ENCODE measurements around the gene MUC12.
A peak's percentile ranks its signal among the peaks of the same experiment; 100 is the strongest.

MUC12 gene

GRCh38 chr7:100944138-100944537, 25.2 kb upstream of the MUC12 start:
- Histone ChIP-seq H3K4me1 (ENCODE audit: insufficient read depth, low read length) (peaks cover 7% of the 10 kb centered on the region; the same call in 1 of the 2 replicates), H3K9me3 (ENCODE audit: insufficient read depth, low read depth, low read length) (peaks cover 4% of the 10 kb centered on the region), H3K4me3 (ENCODE audit: low read length) (no peak overlapping the region), H3K27me3 (ENCODE audit: insufficient read depth, low read length) (no peaks in the 10 kb centered on the region), H3K27ac (ENCODE audit: low read depth, low read length) (peak overlapping the region; percentile 63; the same call in 1 of the 2 replicates), H3K36me3 (ENCODE audit: insufficient read depth, low read length) (no peaks in the 10 kb centered on the region), H3K9ac (ENCODE audit: low read depth, low read length) (no peak overlapping the region)
- 90% methylated on average over 4 of the region's 4 CpGs for WGBS

DNA sequence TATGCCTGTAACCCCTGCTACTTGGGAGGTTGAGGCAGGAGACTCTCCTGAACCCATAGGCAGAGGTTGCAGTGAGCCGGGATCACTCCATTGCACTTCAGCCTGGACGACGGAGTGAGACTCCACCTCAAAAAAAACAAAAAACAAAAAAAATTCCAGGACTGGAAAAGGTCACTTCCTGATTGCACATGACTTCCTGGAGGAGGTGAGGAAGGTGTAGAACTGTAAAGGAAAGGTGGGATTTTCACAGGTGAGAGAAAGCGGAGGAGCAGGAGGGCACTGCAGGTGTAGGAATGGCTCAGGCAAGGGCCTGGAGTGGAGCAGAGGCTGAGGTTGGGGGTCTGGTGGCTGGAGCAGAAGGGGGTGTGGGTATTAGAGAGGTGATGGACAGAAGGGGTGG, 23.3 kb upstream of the MUC12 start:
- 95% methylated on average over 4 of the region's 4 CpGs for WGBS
- H3K4me1 ChIP-seq (ENCODE audit: insufficient read depth, low read length) = peaks cover 23% of the 10 kb centered on the region
- H3K27me3 ChIP-seq (ENCODE audit: insufficient read depth, low read length) = no peaks in the 10 kb centered on the region

GRCh38 chr7:100946766-100947365, 22.5 kb upstream of the MUC12 start:
- Histone ChIP-seq H3K27me3 (ENCODE audit: insufficient read depth, low read length) (no peaks in the 10 kb centered on the region), H3K9me3 (ENCODE audit: insufficient read depth, low read depth, low read length) (peaks cover 4% of the 10 kb centered on the region), H3K27ac (ENCODE audit: low read depth, low read length) (no peak overlapping the region), H3K4me3 (ENCODE audit: low read length) (no peak overlapping the region), H3K36me3 (ENCODE audit: insufficient read depth, low read length) (no peaks in the 10 kb centered on the region), H3K4me1 (ENCODE audit: insufficient read depth, low read length) (peaks cover 23% of the 10 kb centered on the region), H3K9ac (ENCODE audit: low read depth, low read length) (no peak overlapping the region)
- WGBS = 90% methylated on average over 10 of the region's 11 CpGs

More for the DNA sequence above, 23.3 kb upstream of the MUC12 start:
- no peak overlapping the region for H3K4me3 ChIP-seq (ENCODE audit: low read length)
- no peak overlapping the region for H3K9ac ChIP-seq (ENCODE audit: low read depth, low read length)
- no peak overlapping the region for H3K27ac ChIP-seq (ENCODE audit: low read depth, low read length)
- peaks cover 4% of the 10 kb centered on the region for H3K9me3 ChIP-seq (ENCODE audit: insufficient read depth, low read depth, low read length)
- no peaks in the 10 kb centered on the region for H3K36me3 ChIP-seq (ENCODE audit: insufficient read depth, low read length)

- Histone ChIP-seq H3K27ac (ENCODE audit: low read depth, low read length) (no peak overlapping the region), H3K4me3 (ENCODE audit: low read length) (no peak overlapping the region), H3K9me3 (ENCODE audit: insufficient read depth, low read depth, low read length) (peaks cover 4% of the 10 kb centered on the region), H3K27me3 (ENCODE audit: insufficient read depth, low read length) (no peaks in the 10 kb centered on the region), H3K4me1 (ENCODE audit: insufficient read depth, low read length) (peaks cover 23% of the 10 kb centered on the region), H3K36me3 (ENCODE audit: insufficient read depth, low read length) (no peaks in the 10 kb centered on the region), H3K9ac (ENCODE audit: low read depth, low read length) (no peak overlapping the region)
- WGBS = 98% methylated on average over 5 of the region's 5 CpGs
These were observed 21.6 kb upstream of the MUC12 start for GRCh38 chr7:100947792-100948191.

DNA sequence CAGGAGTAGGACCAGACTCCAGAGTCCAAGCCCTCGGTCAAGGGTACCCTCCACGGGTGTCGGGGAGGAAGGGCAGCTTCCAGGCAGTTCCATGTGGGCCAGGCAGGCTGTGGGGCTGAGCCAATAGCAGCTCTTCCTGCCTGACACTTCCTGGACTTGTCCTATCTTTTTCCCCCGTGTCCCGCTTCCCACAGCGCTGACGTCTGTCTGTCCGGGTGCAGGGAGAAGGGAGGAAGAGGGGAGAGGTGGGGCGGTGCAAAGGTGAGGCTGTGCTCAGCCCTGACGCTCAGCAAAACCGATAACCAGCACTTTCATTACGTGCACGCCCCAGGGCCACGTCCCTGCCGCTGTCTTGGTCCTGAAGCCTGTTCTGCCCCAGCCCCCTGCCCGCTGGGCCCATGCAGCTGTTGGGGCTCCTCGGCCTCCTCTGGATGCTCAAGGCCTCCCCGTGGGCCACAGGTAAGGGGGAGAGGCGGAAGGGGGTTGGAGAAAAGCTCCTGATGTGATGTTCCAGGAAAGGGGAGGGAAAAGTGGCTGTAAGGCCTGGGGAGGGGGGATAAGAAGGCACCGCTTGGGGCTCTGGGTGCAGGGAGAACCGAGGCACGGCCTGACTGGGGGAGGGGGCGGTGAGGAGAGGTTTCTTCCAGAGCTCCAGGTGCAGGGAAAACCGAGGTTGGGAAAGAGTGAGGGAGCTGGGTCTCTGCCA, 20.0 kb upstream of the MUC12 start, which contains the start of gene MUC3A:
TSS of gene MUC3A (plus strand) at position 308 of the 706 bp plus-strand sequence. CDS start at position 399, 91 bp downstream.
- 36% methylated on average over 23 of the region's 24 CpGs for WGBS
- H3K36me3 ChIP-seq (ENCODE audit: insufficient read depth, low read length) = no peaks in the 10 kb centered on the region
- H3K27ac ChIP-seq (ENCODE audit: low read depth, low read length) = no peak within 1 kb of the TSS
- no peaks in the 10 kb centered on the region for H3K27me3 ChIP-seq (ENCODE audit: insufficient read depth, low read length)
- H3K4me1 ChIP-seq (ENCODE audit: insufficient read depth, low read length) = peaks cover 19% of the 10 kb centered on the region
- H3K9me3 ChIP-seq (ENCODE audit: insufficient read depth, low read depth, low read length) = no peaks in the 10 kb centered on the region
- no peak within 1 kb of the TSS for H3K9ac ChIP-seq (ENCODE audit: low read depth, low read length)
- peak within 1 kb of the TSS; percentile 5; the same call in 1 of the 2 replicates for H3K4me3 ChIP-seq (ENCODE audit: low read length)

DNA sequence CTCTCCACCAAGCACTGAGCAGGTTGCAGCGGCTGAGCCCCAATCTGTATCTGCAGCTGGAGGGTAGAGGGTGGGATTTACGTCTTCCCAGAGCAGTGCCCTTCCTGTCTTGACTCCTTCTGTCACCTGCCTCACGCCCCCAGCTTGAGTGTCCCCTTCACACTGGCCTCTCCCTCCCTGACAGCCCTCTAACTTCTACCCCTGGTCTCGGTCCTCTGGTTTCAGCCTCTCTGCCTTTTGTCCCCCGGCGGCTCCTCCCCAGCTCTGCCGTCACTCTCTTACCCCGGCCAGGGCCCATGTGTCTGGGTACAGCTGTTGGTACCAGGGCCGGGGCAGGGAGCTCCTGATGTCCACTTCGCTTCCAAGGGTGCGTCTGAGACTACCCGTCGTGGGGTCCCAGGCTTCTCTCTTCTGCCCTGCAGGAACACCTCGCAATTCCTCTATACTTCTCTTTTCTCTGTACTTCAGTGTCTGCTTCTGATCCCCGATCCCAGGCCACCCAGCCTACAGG, 19.4 kb upstream of the MUC12 start:
- no peaks in the 10 kb centered on the region for H3K9me3 ChIP-seq (ENCODE audit: insufficient read depth, low read depth, low read length)
- H3K27me3 ChIP-seq (ENCODE audit: insufficient read depth, low read length) = no peaks in the 10 kb centered on the region
- no peaks in the 10 kb centered on the region for H3K36me3 ChIP-seq (ENCODE audit: insufficient read depth, low read length)
- H3K9ac ChIP-seq (ENCODE audit: low read depth, low read length) = no peak overlapping the region
- H3K4me1 ChIP-seq (ENCODE audit: insufficient read depth, low read length) = peaks cover 19% of the 10 kb centered on the region
- no peak overlapping the region for H3K27ac ChIP-seq (ENCODE audit: low read depth, low read length)
- 48% methylated on average over 15 of the region's 15 CpGs for WGBS
- H3K4me3 ChIP-seq (ENCODE audit: low read length) = peak overlapping the region; percentile 5; the same call in 1 of the 2 replicates

DNA sequence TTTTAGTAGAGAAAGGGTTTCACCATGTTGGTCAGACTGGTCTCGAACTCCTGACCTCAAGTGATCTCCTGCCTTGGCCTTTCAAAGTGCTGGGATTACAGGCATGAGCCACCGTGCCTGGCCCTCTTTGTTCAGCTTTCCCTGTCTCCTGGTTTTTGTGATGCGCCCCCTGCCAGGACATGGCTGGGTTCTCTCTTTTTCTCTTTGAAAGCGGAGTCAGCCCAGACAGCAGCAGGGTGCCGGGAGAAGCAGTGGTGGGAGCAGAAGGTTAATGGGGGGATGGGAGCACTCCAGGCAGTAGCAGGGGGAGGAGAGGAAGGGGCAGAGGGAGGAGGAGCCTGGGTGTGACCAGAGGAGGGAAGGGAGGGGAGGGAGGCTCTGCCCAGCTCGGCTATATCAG, 18.2 kb upstream of the MUC12 start:
- H3K27me3 ChIP-seq (ENCODE audit: insufficient read depth, low read length) = no peaks in the 10 kb centered on the region
- H3K9ac ChIP-seq (ENCODE audit: low read depth, low read length) = no peak overlapping the region
- no peaks in the 10 kb centered on the region for H3K36me3 ChIP-seq (ENCODE audit: insufficient read depth, low read length)
- no peaks in the 10 kb centered on the region for H3K9me3 ChIP-seq (ENCODE audit: insufficient read depth, low read depth, low read length)
- H3K4me1 ChIP-seq (ENCODE audit: insufficient read depth, low read length) = peaks cover 19% of the 10 kb centered on the region
- H3K4me3 ChIP-seq (ENCODE audit: low read length) = no peak overlapping the region
- 18% methylated on average over 6 of the region's 6 CpGs for WGBS
- no peak overlapping the region for H3K27ac ChIP-seq (ENCODE audit: low read depth, low read length)

DNA sequence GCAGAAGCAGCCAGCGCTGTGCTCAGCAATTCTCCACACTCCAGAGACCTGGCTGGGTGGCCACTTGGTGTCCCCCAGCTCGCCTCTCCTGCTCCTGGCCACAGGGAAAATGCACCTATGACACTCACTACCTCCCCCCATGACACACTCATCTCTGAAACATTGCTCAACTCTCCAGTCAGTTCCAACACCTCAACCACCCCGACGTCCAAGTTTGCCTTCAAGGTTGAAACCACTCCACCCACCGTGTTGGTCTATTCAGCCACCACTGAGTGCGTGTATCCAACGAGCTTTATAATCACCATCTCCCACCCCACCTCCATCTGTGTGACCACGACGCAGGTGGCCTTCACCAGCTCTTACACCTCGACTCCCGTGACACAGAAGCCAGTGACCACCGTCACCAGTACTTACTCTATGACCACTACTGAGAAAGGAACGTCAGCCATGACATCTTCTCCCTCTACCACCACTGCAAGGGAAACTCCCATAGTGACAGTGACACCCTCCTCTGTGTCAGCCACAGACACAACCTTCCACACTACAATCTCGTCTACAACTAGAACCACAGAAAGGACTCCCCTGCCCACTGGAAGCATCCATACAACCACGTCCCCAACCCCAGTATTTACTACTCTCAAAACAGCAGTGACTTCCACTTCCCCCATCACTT, 17.3 kb upstream of the MUC12 start:
- Histone ChIP-seq H3K4me1 (ENCODE audit: insufficient read depth, low read length) (peaks cover 16% of the 10 kb centered on the region), H3K9ac (ENCODE audit: low read depth, low read length) (no peak overlapping the region), H3K4me3 (ENCODE audit: low read length) (no peak overlapping the region), H3K27ac (ENCODE audit: low read depth, low read length) (no peak overlapping the region), H3K27me3 (ENCODE audit: insufficient read depth, low read length) (no peaks in the 10 kb centered on the region), H3K36me3 (ENCODE audit: insufficient read depth, low read length) (no peaks in the 10 kb centered on the region), H3K9me3 (ENCODE audit: insufficient read depth, low read depth, low read length) (no peaks in the 10 kb centered on the region)
- WGBS = 76% methylated on average over 15 of the region's 15 CpGs

DNA sequence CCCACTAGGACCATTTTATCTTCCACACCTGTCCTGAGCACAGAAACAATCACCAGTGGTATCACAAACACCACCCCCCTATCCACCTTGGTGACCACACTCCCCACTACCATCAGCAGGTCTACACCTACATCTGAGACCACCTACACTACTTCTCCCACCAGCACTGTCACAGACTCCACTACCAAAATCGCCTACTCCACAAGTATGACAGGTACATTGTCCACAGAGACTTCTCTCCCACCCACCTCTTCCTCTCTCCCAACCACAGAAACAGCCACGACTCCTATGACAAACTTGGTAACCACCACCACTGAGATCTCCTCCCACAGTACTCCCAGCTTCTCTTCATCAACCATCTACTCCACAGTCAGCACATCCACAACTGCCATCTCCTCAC, 16.7 kb upstream of the MUC12 start:
- H3K9ac ChIP-seq (ENCODE audit: low read depth, low read length) = no peak overlapping the region
- H3K27ac ChIP-seq (ENCODE audit: low read depth, low read length) = no peak overlapping the region
- H3K36me3 ChIP-seq (ENCODE audit: insufficient read depth, low read length) = no peaks in the 10 kb centered on the region
- H3K27me3 ChIP-seq (ENCODE audit: insufficient read depth, low read length) = no peaks in the 10 kb centered on the region
- no peak overlapping the region for H3K4me3 ChIP-seq (ENCODE audit: low read length)
- 86% methylated on average over 2 of the region's 2 CpGs for WGBS
- no peaks in the 10 kb centered on the region for H3K9me3 ChIP-seq (ENCODE audit: insufficient read depth, low read depth, low read length)
- H3K4me1 ChIP-seq (ENCODE audit: insufficient read depth, low read length) = peaks cover 16% of the 10 kb centered on the region

DNA sequence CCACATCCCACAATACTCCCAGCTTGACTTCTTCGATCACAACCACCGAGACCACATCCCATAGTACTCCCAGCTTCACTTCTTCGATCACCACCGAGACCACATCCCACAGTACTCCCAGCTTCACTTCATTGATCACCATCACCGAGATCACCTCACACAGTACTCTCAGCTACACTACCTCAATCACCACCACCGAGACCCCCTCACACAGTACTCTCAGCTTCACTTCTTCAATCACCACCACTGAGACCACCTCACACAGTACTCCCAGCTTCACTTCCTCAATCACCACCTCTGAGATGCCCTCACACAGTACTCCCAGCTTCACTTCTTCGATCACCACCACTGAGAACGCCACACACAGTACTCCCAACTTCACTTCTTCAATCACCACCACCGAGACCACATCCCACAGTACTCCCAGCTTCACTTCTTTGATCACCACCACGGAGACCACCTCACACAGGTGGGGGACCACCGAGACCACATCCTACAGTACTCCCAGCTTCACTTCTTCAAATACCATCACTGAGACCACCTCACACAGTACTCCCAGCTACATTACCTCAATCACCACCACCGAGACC, 11.4 kb upstream of the MUC12 start:
- H3K27me3 ChIP-seq (ENCODE audit: insufficient read depth, low read length) = no peaks in the 10 kb centered on the region; the same call in 1 of the 2 replicates
- H3K4me1 ChIP-seq (ENCODE audit: insufficient read depth, low read length) = no peaks in the 10 kb centered on the region
- peaks cover 3% of the 10 kb centered on the region; the same call in 1 of the 2 replicates for H3K9me3 ChIP-seq (ENCODE audit: insufficient read depth, low read depth, low read length)
- no peak overlapping the region for H3K4me3 ChIP-seq (ENCODE audit: low read length)
- H3K27ac ChIP-seq (ENCODE audit: low read depth, low read length) = no peak overlapping the region
- no peaks in the 10 kb centered on the region for H3K36me3 ChIP-seq (ENCODE audit: insufficient read depth, low read length)
- 67% methylated on average over 12 of the region's 12 CpGs for WGBS
- no peak overlapping the region for H3K9ac ChIP-seq (ENCODE audit: low read depth, low read length)

Measured in HUES64 (cell line).